Psoas muscle (tissue), 8 donors: ENCODE results near the gene AKT1. TPM values are rescaled to one million over a fixed set of nuclear protein-coding genes. Genes with fewer than 3 reads are reported as not detected.

Source experiments
- ATAC-seq, 4 donors: fragments of 200-7000 bp; cut with Tn5 transposase; one replicate each; pipeline ENCODE4 v1.9.1; 2020; ENCODE audit warnings: moderate library complexity in 3 of 4, mild to moderate bottlenecking in 2 of 4
- DNase-seq, 2 donors: peaks; one replicate each; pipeline ENCODE4 v3.0.0-alpha.2; 2020
- H3K27ac ChIP-seq: fragments of 200-600 bp; one replicate; pipeline ENCODE4 v1.8.0; 2022
- H3K27me3 ChIP-seq, 3 donors: fragments of 200-600 bp in 1 of 3; one replicate each; pipeline versions ENCODE4 v1.6.1 to v1.8.0; 2013 to 2022; ENCODE audit warnings: low read length in 2 of 3, mild to moderate bottlenecking in 2 of 3, moderate library complexity in 1 of 3; ENCODE audit not compliant: insufficient read depth in 3 of 3
- H3K36me3 ChIP-seq, 2 donors: fragments of 200-600 bp in 1 of 2; one replicate each; pipeline versions ENCODE4 v1.6.1 to v1.8.0; 2013 to 2022; ENCODE audit warnings: low read depth in 1 of 2, mild to moderate bottlenecking in 1 of 2, moderate library complexity in 1 of 2; ENCODE audit not compliant: insufficient read depth in 1 of 2
- H3K4me1 ChIP-seq: fragments of 200-600 bp; one replicate; pipeline ENCODE4 v1.8.0; 2022
- H3K4me3 ChIP-seq: fragments of 200-600 bp; one replicate; pipeline ENCODE4 v1.8.0; 2022; ENCODE audit warnings: mild to moderate bottlenecking
- H3K9me3 ChIP-seq: fragments of 200-600 bp; one replicate; pipeline ENCODE4 v1.8.0; 2022
- CTCF ChIP-seq: fragments of 200-600 bp; IDR thresholded peaks from one replicate; pipeline ENCODE4 v1.8.0; 2022; ENCODE audit warnings: antibody characterized with exemption
- WGBS, 3 donors: extraction: QIAGEN DNeasy Blood & Tissue Kit; methylation state at CpG; one replicate each; pipeline versions ENCODE4 v1.1.6 to v1.1.7; 2013; 5-methylcytosine and 5-hydroxymethylcytosine counted together
- intact Hi-C, 2 donors: fragments of 100-400 bp; cut with DNase I; formaldehyde crosslinking; loops; one replicate each; pipeline versions ENCODE4 v1.11.0 to v1.14.2; 2022
- polyA plus RNA-seq, 3 donors: library from polyadenylated mRNA; stranded (reverse); fragments of 200-250 nt; gene quantifications; one replicate each; pipeline ENCODE4 v1.2.3, GENCODE V29; 2013
- total RNA-seq, 4 donors: library from RNA; stranded (reverse); fragmentation: NEBNext Ultra II Directional in 2 of 4; extraction: Animal tissue kit (Norgen Biotek cat#: 25700) in 2 of 4; gene quantifications; one replicate each; pipeline versions ENCODE4 v1.2.1 to v1.2.4, GENCODE V29; 2021 to 2023
- donor health status: healthy with polysubstance abuse.
- donor health status: DM: no; HTN: no; CAD: no; lungs with moderate emphysema.
- donor health status: Bipolar disorder and iron deficiency.
- donor health status: healthy.
- donor health status: DM: yes; HTN: yes; CAD: no.
- donor health status: DM: no; HTN: no; CAD: no.
- donor health status: DM: no; HTN: no; CAD: no.
- donor health status: DM: yes; HTN: yes; CAD: no.

Gene AKT1
- total and polyA plus RNA-seq, 7 donors: 51.9 to 102 (median 62.0) TPM

DNA sequence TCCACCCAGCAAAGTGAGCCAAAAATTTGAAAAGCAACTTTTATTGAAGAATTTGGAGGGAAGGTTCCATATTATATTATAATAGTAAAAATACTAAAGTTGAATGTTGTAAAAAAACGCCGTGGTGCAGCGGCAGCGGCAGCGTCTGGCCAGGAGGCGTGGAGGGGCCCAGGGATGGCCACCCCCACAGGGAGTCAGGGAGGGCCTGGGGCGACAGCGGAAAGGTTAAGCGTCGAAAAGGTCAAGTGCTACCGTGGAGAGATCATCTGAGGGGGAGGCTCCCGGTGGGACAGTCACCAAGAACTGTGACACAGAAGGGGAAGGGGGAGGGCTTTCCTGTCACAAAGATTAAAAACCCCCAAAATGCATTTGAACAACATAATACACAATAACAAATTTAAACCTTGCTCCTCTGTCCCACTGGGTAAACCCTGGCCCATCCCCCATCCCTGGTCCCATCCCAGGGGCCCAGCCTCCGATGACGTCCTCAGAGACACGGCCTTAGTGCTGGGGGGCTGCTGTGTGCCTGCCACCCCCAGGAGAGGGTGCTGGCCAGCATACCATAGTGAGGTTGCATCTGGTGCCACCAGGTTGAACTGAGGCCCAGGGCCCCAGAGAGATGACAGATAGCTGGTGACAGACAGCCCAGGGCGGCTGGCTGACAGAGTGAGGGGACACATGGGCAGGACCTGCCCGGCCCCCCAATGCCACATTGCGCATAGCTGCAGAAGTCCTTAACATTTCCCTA, 26.1 kb downstream of the AKT1 start:
- Histone ChIP-seq H3K4me1 (no peaks in the 10 kb centered on the region), H3K36me3 (peaks cover 2 to 43% of the 10 kb centered on the region in 2 donors), H3K4me3 (no peak overlapping the region), H3K9me3 (no peaks in the 10 kb centered on the region), H3K27me3 (no peaks in the 10 kb centered on the region), H3K27ac (no peak overlapping the region)
- no peak for TF ChIP-seq CTCF
- DNase-seq (no peak), ATAC-seq (no peak)
- 80 to 82% (median 81%) methylated on average over 18 of the region's 18 CpGs for WGBS, 3 donors
- intact Hi-C loops: loop anchor here (2.0 to 5.0 kb wide), 2 partner anchors 57 to 278 kb away; no protein-coding TSS in a partner anchor

DNA sequence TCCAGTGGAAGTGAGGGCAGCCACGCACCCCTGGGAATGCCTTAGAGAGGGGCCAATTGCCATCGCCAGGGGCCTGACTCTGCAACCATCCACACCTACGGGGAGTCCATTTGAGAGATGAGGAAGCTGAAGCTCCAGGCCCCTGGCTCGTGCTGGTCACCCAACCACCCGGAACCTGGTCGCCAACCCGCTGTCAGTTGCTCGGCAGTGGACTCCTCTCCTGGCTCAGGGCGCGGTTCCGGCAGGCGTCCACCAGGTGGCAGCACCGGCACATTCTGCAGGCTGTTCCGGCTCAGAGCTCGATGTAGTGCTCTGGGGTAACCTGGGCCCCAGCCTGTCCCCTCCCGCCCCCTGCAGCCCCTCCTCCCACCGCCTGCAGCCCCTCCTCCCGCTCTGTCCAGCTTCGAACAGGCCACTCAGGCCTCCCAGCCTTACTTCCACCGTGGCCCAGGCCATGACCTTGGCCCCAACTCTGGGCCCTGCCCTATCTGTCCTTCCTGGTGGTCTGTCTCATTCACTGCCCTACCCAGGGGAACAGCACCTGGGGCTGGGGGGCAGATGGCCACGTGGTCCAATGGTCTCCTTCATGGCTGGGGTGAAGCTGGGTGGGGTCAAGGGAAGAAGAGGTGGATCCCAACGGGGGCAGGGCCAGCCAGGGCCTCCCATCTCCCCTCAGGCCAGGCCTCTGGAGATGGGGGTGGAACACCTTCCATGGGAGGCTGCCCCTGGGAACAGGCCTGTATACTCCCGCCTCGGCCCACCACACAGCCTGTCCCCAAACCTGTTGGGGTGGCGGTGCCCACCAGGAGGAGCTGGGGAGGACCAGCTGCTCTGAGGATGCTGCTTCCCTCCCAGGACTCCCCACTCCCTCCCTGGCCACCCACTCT, 26.9 kb downstream of the AKT1 start:
- Histone ChIP-seq H3K27ac (no peak overlapping the region), H3K27me3 (no peaks in the 10 kb centered on the region), H3K4me3 (no peak overlapping the region), H3K4me1 (no peaks in the 10 kb centered on the region), H3K9me3 (no peaks in the 10 kb centered on the region), H3K36me3 (peaks cover 0 to 42% of the 10 kb centered on the region in 2 donors)
- WGBS, 3 donors: 13 to 20% (median 14%) methylated on average over 23 to 25 of the region's 25 CpGs
- ATAC-seq: peak; percentile 89 to 95 (median 92)
- intact Hi-C loops: loop anchor here (1.0 to 5.0 kb wide), 3 partner anchors 58 to 279 kb away; no protein-coding TSS in a partner anchor
- peak; percentile 91 to 93 for DNase-seq
- TF ChIP-seq CTCF: peak; percentile 94

- H3K4me3 ChIP-seq: no peak overlapping the region
- ATAC-seq: no peak
Measured at GRCh38 chr14:104767634-104767918, 28.0 kb downstream of the AKT1 start.

More at GRCh38 chr14:104767634-104767918, 28.0 kb downstream of the AKT1 start:
- intact Hi-C loops: loop anchor here in 1 of 2 donors (5.0 kb wide), 1 partner anchor 280 kb away; no protein-coding TSS in a partner anchor
- no peak for DNase-seq
- Histone ChIP-seq H3K4me1 (no peaks in the 10 kb centered on the region), H3K36me3 (peaks cover 0 to 33% of the 10 kb centered on the region in 2 donors), H3K27ac (no peak overlapping the region), H3K9me3 (no peaks in the 10 kb centered on the region), H3K27me3 (no peaks in the 10 kb centered on the region)
- WGBS, 3 donors: 78 to 86% (median 80%) methylated on average over 5 of the region's 5 CpGs
- no peak for TF ChIP-seq CTCF
